ENCODE results near the gene RIMS4.

The RIMS4 gene

DNA sequence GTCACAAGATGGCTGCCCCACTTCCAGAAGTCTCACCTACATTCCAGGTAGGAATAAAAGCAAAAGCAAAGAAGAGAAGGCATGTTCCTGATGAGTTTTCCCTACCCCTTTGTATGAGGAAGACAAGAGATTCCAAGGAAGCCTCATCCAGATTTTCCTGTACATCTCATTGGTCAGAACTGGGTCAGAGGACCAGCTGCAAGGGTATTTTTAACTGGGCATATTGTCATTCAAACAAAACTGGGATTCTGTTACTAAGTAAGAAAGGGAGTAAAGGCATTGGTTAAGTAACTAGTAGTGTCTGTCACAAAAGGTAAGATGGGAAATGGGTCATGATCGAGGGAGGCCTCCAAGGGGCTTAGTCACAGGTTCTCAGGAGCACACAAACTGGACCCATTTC, 28.2 kb upstream of the RIMS4 start:
- no peak for DNase-seq (ENCODE audit: low read depth)
- no peak for TF ChIP-seq CTCF (IDR thresholded peaks at IDR 0.05; ENCODE audit: insufficient read depth, low read depth, low read length, missing control alignments)
- H3K4me3 ChIP-seq (ENCODE audit: low read length), result no peak overlapping the region

DNA sequence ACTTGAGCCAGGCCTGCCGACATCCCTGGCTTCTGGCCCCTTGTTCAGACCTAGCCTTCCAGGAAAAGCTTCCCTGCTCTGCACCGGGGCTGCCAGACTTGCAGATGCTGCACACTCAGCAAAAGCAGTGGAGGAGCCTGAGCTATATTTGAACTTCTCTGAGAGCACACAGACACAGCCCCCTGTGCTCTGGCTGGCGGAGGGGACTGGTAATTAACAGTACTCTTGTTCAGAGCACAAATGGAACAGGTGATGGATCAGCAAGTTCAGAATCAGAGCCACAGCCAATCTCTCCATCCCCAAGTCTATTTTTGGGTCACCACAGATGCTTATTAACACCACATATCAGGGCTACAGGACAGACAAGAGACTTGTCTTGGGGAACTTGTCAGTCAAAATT, 27.6 kb upstream of the RIMS4 start:
- H3K4me3 ChIP-seq (ENCODE audit: low read length), result no peak overlapping the region
- TF ChIP-seq CTCF (IDR thresholded peaks at IDR 0.05; ENCODE audit: insufficient read depth, low read depth, low read length, missing control alignments), result no peak
- DNase-seq (ENCODE audit: low read depth), result no peak

- peak; percentile 6 for DNase-seq (ENCODE audit: low read depth)
- no peak for TF ChIP-seq CTCF (IDR thresholded peaks at IDR 0.05; ENCODE audit: insufficient read depth, low read depth, low read length, missing control alignments)
- H3K4me3 ChIP-seq (ENCODE audit: low read length), result no peak overlapping the region
Observed at GRCh38 chr20:44836601-44837120, 26.3 kb upstream of the RIMS4 start.

- no peak for TF ChIP-seq CTCF (IDR thresholded peaks at IDR 0.05; ENCODE audit: insufficient read depth, low read depth, low read length, missing control alignments)
- no peak overlapping the region for H3K4me3 ChIP-seq (ENCODE audit: low read length)
- DNase-seq (ENCODE audit: low read depth), result no peak
Observed at GRCh38 chr20:44835661-44836221, 25.4 kb upstream of the RIMS4 start.

GRCh38 chr20:44835116-44835515, 24.8 kb upstream of the RIMS4 start:
- no peak for DNase-seq (ENCODE audit: low read depth)
- no peak for TF ChIP-seq CTCF (IDR thresholded peaks at IDR 0.05; ENCODE audit: insufficient read depth, low read depth, low read length, missing control alignments)
- no peak overlapping the region for H3K4me3 ChIP-seq (ENCODE audit: low read length)

DNA sequence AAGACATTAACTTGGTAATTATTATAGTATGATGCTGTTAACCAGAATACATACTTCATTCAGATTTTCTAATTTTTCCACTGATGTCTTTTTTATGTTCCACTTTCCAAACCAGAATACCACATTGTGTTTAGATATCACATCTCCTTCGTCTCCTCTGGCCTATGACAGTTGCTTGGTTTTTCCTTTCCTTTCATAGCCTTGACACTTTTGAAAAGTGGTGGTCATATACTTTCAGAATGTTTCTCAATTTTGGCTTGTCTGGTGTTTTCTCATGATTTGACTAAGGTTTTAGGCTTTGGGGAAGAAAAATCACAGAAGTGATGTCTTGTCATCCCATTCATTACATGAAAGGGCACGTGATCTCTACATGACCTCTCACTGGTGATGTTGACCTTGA, 24.3 kb upstream of the RIMS4 start:
- DNase-seq (ENCODE audit: low read depth), result no peak
- no peak for TF ChIP-seq CTCF (IDR thresholded peaks at IDR 0.05; ENCODE audit: insufficient read depth, low read depth, low read length, missing control alignments)
- no peak overlapping the region for H3K4me3 ChIP-seq (ENCODE audit: low read length)

GRCh38 chr20:44833437-44833836, 23.1 kb upstream of the RIMS4 start:
- DNase-seq (ENCODE audit: low read depth), result no peak
- H3K4me3 ChIP-seq (ENCODE audit: low read length), result no peak overlapping the region
- no peak for TF ChIP-seq CTCF (IDR thresholded peaks at IDR 0.05; ENCODE audit: insufficient read depth, low read depth, low read length, missing control alignments)
